ENCODE results near the gene MUC12.
"Not testable (repeated sequence)": the region's sequence is repeated elsewhere in the genome, so short reads cannot be mapped to it uniquely, and the experiment has no call there.

Gene MUC12

DNA sequence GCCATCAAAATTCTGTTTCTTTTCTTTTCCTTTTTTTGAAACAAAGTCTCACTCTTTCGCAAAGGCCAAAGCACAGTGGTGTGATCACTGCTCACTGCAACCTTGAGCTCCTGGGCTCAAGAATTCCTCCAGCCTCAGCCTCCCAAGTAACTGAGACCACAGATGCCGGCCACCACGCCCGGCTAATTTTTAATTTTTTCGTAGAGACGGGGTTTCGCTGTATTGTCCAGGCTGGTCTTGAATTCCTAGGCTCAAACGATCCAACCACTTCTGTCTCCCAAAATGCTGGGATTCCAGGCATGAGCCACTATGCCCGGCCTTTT lies 90.2 kb downstream of the MUC12 start:
- Histone ChIP-seq H3K36me3 (ENCODE audit: low read depth) (no peaks in the 10 kb centered on the region), H3K9me3 (ENCODE audit: severe bottlenecking) (peaks cover 2% of the 10 kb centered on the region), H3K27me3 (ENCODE audit: insufficient read depth, poor library complexity, severe bottlenecking) (peaks cover 27% of the 10 kb centered on the region), H3K4me1 (ENCODE audit: insufficient read depth, poor library complexity, severe bottlenecking) (no peaks in the 10 kb centered on the region), H3K27ac (ENCODE audit: poor library complexity, severe bottlenecking) (no peak overlapping the region), H3K4me3 (ENCODE audit: severe bottlenecking) (no peak overlapping the region)
- ATAC-seq (ENCODE audit: low read depth): peak; percentile 17; the same call in 1 of the 3 replicates
- DNase-seq (ENCODE audit: low spot score): no peak
- peak; percentile 74 for TF ChIP-seq CTCF (IDR thresholded peaks at IDR 0.05; ENCODE audit: poor library complexity, severe bottlenecking)

DNA sequence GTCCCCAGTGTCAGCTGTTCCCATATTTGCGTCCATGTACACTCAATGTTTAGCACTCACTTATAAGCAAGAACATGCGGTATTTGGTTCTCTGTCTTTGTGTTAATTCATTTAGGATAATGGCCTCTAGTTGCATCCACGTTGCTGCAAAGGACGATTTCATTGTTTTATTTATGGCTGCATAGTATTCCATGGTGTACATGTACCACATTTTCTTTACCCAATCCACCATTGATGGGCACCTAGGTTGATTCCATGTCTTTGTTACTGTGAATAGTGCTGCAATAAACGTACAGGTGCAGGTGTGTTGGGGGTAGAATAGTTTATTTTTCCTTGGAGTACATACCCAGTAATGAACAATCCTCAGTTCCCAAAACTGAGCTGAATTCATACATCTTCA lies 91.6 kb downstream of the MUC12 start:
- Histone ChIP-seq H3K27ac (ENCODE audit: poor library complexity, severe bottlenecking) (no peak overlapping the region), H3K27me3 (ENCODE audit: insufficient read depth, poor library complexity, severe bottlenecking) (peaks cover 17% of the 10 kb centered on the region), H3K9me3 (ENCODE audit: severe bottlenecking) (no peaks in the 10 kb centered on the region), H3K4me1 (ENCODE audit: insufficient read depth, poor library complexity, severe bottlenecking) (peaks cover 2% of the 10 kb centered on the region), H3K4me3 (ENCODE audit: severe bottlenecking) (no peak overlapping the region), H3K36me3 (ENCODE audit: low read depth) (no peaks in the 10 kb centered on the region)
- DNase-seq (ENCODE audit: low spot score): no peak
- no peak for TF ChIP-seq CTCF (IDR thresholded peaks at IDR 0.05; ENCODE audit: poor library complexity, severe bottlenecking)
- no peak for ATAC-seq (ENCODE audit: low read depth)

GRCh38 chr7:101064176-101064550 lies 94.8 kb downstream of the MUC12 start:
- H3K4me3 ChIP-seq (ENCODE audit: severe bottlenecking); H3K36me3 ChIP-seq (ENCODE audit: low read depth); ATAC-seq (ENCODE audit: low read depth): not testable (repeated sequence)

GRCh38 chr7:101065162-101065561 lies 95.8 kb downstream of the MUC12 start:
- not testable (repeated sequence) for H3K27ac ChIP-seq (ENCODE audit: poor library complexity, severe bottlenecking); H3K36me3 ChIP-seq (ENCODE audit: low read depth); DNase-seq (ENCODE audit: low spot score); H3K9me3 ChIP-seq (ENCODE audit: severe bottlenecking); H3K27me3 ChIP-seq (ENCODE audit: insufficient read depth, poor library complexity, severe bottlenecking); ATAC-seq (ENCODE audit: low read depth); H3K4me1 ChIP-seq (ENCODE audit: insufficient read depth, poor library complexity, severe bottlenecking); H3K4me3 ChIP-seq (ENCODE audit: severe bottlenecking)

More at GRCh38 chr7:101064176-101064550, 94.8 kb downstream of the MUC12 start:
- H3K4me1 ChIP-seq (ENCODE audit: insufficient read depth, poor library complexity, severe bottlenecking); DNase-seq (ENCODE audit: low spot score); H3K27me3 ChIP-seq (ENCODE audit: insufficient read depth, poor library complexity, severe bottlenecking); H3K27ac ChIP-seq (ENCODE audit: poor library complexity, severe bottlenecking); H3K9me3 ChIP-seq (ENCODE audit: severe bottlenecking): not testable (repeated sequence)

DNA sequence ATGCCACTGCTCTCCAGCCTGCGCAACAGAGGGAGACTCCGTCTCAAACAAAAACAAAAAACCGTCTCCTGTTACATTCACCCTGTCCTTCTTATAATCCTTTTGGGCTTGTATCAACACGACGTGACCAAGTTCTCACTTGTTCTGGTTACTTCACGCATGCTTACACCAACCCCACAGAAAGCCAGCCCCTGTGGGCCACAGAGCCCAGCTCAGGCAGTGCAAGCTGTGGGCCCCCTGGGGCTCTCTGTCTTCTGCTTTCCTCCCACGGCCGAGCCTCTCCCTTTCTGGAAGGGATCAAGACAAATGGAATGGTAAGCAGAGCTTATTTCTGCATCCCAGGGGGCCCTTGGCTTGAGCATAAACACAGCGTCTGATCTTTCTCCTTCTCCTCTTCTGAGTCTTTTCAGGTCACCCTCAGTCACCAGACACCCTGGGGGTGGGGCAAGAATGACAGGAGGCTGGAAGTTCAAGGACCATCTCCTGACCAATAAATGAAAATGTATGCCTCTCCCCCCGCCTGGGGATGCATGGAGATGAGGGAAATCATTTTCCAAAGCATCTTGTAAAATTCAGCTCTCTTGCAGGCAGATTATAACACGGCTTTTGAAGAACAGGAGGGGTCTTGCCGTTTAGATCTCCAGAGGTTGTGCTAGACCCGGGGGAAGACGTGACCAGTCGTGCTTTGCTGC lies 96.9 kb downstream of the MUC12 start:
- ATAC-seq (ENCODE audit: low read depth): peak; percentile 73
- no peak overlapping the region for H3K27ac ChIP-seq (ENCODE audit: poor library complexity, severe bottlenecking)
- H3K9me3 ChIP-seq (ENCODE audit: severe bottlenecking): no peaks in the 10 kb centered on the region
- H3K36me3 ChIP-seq (ENCODE audit: low read depth): no peaks in the 10 kb centered on the region
- no peak for TF ChIP-seq CTCF (IDR thresholded peaks at IDR 0.05; ENCODE audit: poor library complexity, severe bottlenecking)
- H3K4me1 ChIP-seq (ENCODE audit: insufficient read depth, poor library complexity, severe bottlenecking): peaks cover 7% of the 10 kb centered on the region
- no peaks in the 10 kb centered on the region for H3K27me3 ChIP-seq (ENCODE audit: insufficient read depth, poor library complexity, severe bottlenecking)
- no peak for DNase-seq (ENCODE audit: low spot score)
- no peak overlapping the region for H3K4me3 ChIP-seq (ENCODE audit: severe bottlenecking)

- H3K27ac ChIP-seq (ENCODE audit: poor library complexity, severe bottlenecking): no peak overlapping the region
- no peak for TF ChIP-seq CTCF (IDR thresholded peaks at IDR 0.05; ENCODE audit: poor library complexity, severe bottlenecking)
- no peaks in the 10 kb centered on the region for H3K9me3 ChIP-seq (ENCODE audit: severe bottlenecking)
- DNase-seq (ENCODE audit: low spot score): no peak
- H3K4me3 ChIP-seq (ENCODE audit: severe bottlenecking): no peak overlapping the region
- no peaks in the 10 kb centered on the region for H3K36me3 ChIP-seq (ENCODE audit: low read depth)
- H3K4me1 ChIP-seq (ENCODE audit: insufficient read depth, poor library complexity, severe bottlenecking): peaks cover 7% of the 10 kb centered on the region
- no peaks in the 10 kb centered on the region for H3K27me3 ChIP-seq (ENCODE audit: insufficient read depth, poor library complexity, severe bottlenecking)
- no peak for ATAC-seq (ENCODE audit: low read depth)
Observed at GRCh38 chr7:101066833-101067177, 97.4 kb downstream of the MUC12 start.

All from RWPE2 (cell line).